IMR-90 (cell line): ENCODE data around the gene LAMA2. TPM values are rescaled to one million over a fixed set of nuclear protein-coding genes. Genes with fewer than 3 reads are reported as not detected.

Experiments used
- ATAC-seq: fragments of 200-7000 bp; cut with Tn5 transposase; 2 replicates; pipeline ENCODE4 v1.9.1; 2020; ENCODE audit warnings: low read depth, mild to moderate bottlenecking, moderate library complexity
- BruUV-seq: library from RNA; stranded (reverse); fragments of 400-500 nt; replicated peaks from 2 replicates; lab custom pipeline; 2021; lab: Mats Ljungman, UMichigan
- CTCF ChIA-PET: fragments of 300-600 bp; formaldehyde crosslinking; extraction: SDS; loops from one replicate; lab custom pipeline; 2021; ENCODE audit warnings: antibody characterized with exemption; lab: Yijun Ruan, JAX
- POLR2A ChIA-PET: fragments of 300-600 bp; sonication (Branson Sonifier 250); formaldehyde crosslinking; loops from one replicate; lab custom pipeline; 2022; ENCODE audit warnings: antibody characterized with exemption; ENCODE audit not compliant: unreplicated experiment; lab: Charles Lee
- DNase-seq: peaks from one replicate; pipeline ENCODE4 v3.0.0; 2013
- H2AFZ ChIP-seq: replicated peaks from 2 replicates; pipeline ENCODE3; 2013; ENCODE audit warnings: low read length, mild to moderate bottlenecking; ENCODE audit not compliant: poor library complexity
- H2AK5ac ChIP-seq: 2 replicates; pipeline ENCODE4 v1.6.1; 2013; ENCODE audit warnings: low read depth, low read length, inconsistent platforms
- H2AK9ac ChIP-seq: replicated peaks from 2 replicates; pipeline ENCODE3; 2013; ENCODE audit warnings: mild to moderate bottlenecking, low read depth, low read length, moderate library complexity; ENCODE audit not compliant: poor library complexity
- H2BK120ac ChIP-seq: 2 replicates; pipeline ENCODE4 v1.6.1; 2013; ENCODE audit warnings: low read depth, low read length, inconsistent platforms
- H2BK15ac ChIP-seq: 3 replicates; pipeline ENCODE4 v1.6.1; 2013; ENCODE audit warnings: low read depth, low read length, inconsistent platforms
- H2BK20ac ChIP-seq: 2 replicates; pipeline ENCODE4 v1.6.1; 2013; ENCODE audit warnings: low read depth, mild to moderate bottlenecking, inconsistent platforms, low read length, moderate library complexity
- H2BK5ac ChIP-seq: 2 replicates; pipeline ENCODE4 v1.6.1; 2013; ENCODE audit warnings: mild to moderate bottlenecking, low read depth, low read length, inconsistent platforms; ENCODE audit not compliant: poor library complexity, severe bottlenecking
- H3K14ac ChIP-seq: replicated peaks from 2 replicates; pipeline ENCODE4 v1.6.1; 2013; ENCODE audit warnings: low read depth, low read length, inconsistent platforms
- H3K18ac ChIP-seq: 2 replicates; pipeline ENCODE4 v1.6.1; 2013; ENCODE audit warnings: low read depth, low read length, control low read depth
- H3K23ac ChIP-seq: 2 replicates; pipeline ENCODE4 v1.6.1; 2013; ENCODE audit warnings: low read depth, low read length, inconsistent platforms
- H3K27ac ChIP-seq: 2 replicates; pipeline ENCODE4 v1.5.1; 2013; ENCODE audit warnings: mild to moderate bottlenecking, control low read depth, low read length; ENCODE audit not compliant: insufficient read depth
- H3K27me3 ChIP-seq: 2 replicates; pipeline ENCODE4 v1.6.1; 2013; ENCODE audit warnings: low read length; ENCODE audit not compliant: control insufficient read depth, insufficient read depth
- H3K36me3 ChIP-seq: 2 replicates; pipeline ENCODE4 v1.6.1; 2013; ENCODE audit warnings: low read length, mixed read lengths; ENCODE audit not compliant: control insufficient read depth, insufficient read depth
- H3K4ac ChIP-seq: 2 replicates; pipeline ENCODE4 v1.6.1; 2013; ENCODE audit warnings: low read depth, low read length, inconsistent platforms
- H3K4me1 ChIP-seq: 2 replicates; pipeline ENCODE4 v1.6.1; 2013; ENCODE audit warnings: low read length, mixed read lengths; ENCODE audit not compliant: control insufficient read depth, insufficient read depth
- H3K4me2 ChIP-seq: 2 replicates; pipeline ENCODE4 v1.6.1; 2013; ENCODE audit warnings: low read depth, mild to moderate bottlenecking, control low read depth, low read length, moderate library complexity
- H3K4me3 ChIP-seq: 2 replicates; pipeline ENCODE4 v1.5.1; 2013; ENCODE audit warnings: low read depth, mild to moderate bottlenecking, control low read depth, low read length, moderate library complexity; ENCODE audit not compliant: insufficient read depth
- H3K56ac ChIP-seq: 2 replicates; pipeline ENCODE4 v1.6.1; 2013; ENCODE audit warnings: low read length, inconsistent platforms; ENCODE audit not compliant: insufficient read depth; ENCODE audit errors: extremely low read depth
- H3K79me1 ChIP-seq, 2 experiments: 2 replicates each; pipeline ENCODE4 v1.6.1; 2013; ENCODE audit warnings: low read length in 2 of 2, inconsistent platforms in 1 of 2, low read depth in 1 of 2
- H3K9ac ChIP-seq: 2 replicates; pipeline ENCODE4 v1.6.1; 2013; ENCODE audit warnings: low read depth, low read length, control low read depth
- H3K9me1 ChIP-seq: 2 replicates; pipeline ENCODE4 v1.6.1; 2013; ENCODE audit warnings: low read length, inconsistent platforms; ENCODE audit not compliant: insufficient read depth
- H3K9me3 ChIP-seq: 2 replicates; pipeline ENCODE4 v1.6.1; 2013; ENCODE audit warnings: low read length; ENCODE audit not compliant: control insufficient read depth, insufficient read depth
- H4K20me1 ChIP-seq: 2 replicates; pipeline ENCODE4 v1.6.1; 2013; ENCODE audit warnings: low read length, inconsistent platforms; ENCODE audit not compliant: insufficient read depth
- H4K5ac ChIP-seq: 2 replicates; pipeline ENCODE4 v1.6.1; 2013; ENCODE audit warnings: mild to moderate bottlenecking, low read depth, low read length, control low read depth
- H4K8ac ChIP-seq, 2 experiments: 2 replicates each; pipeline ENCODE4 v1.6.1; 2013; ENCODE audit warnings: low read depth in 2 of 2, low read length in 2 of 2, control low read depth in 1 of 2, inconsistent platforms in 1 of 2
- H4K91ac ChIP-seq: 2 replicates; pipeline ENCODE4 v1.6.1; 2013; ENCODE audit warnings: low read depth, low read length, inconsistent platforms; ENCODE audit not compliant: insufficient read depth
- BHLHE40 ChIP-seq: fragments of 150-350 bp; IDR thresholded peaks from 2 replicates; pipeline ENCODE4 v1.6.1; 2016; ENCODE audit warnings: mild to moderate bottlenecking, low read depth, low read length
- POLR2A ChIP-seq: IDR thresholded peaks from 2 replicates; pipeline ENCODE4 v1.6.1; 2012; ENCODE audit warnings: mild to moderate bottlenecking, low read depth, low read length
- SMC3 ChIP-seq: fragments of 150-350 bp; IDR thresholded peaks from 2 replicates; pipeline ENCODE4 v1.6.1; 2016; ENCODE audit warnings: low read depth, mild to moderate bottlenecking, antibody characterized with exemption, low read length, moderate library complexity
- WGBS, 2 experiments: methylation state at CpG; one replicate each; pipeline versions ENCODE4 v1.1.5 to v1.1.7; 2013; ENCODE audit warnings: missing lambda C conversion rate in 2 of 2; ENCODE audit not compliant: insufficient read length in 1 of 2; ENCODE audit errors: extremely low coverage in 2 of 2; 5-methylcytosine and 5-hydroxymethylcytosine counted together
- dilution Hi-C: fragments of 300-500 bp; cut with HindIII; formaldehyde crosslinking; loops from one replicate; pipeline ENCODE4 v1.14.3; 2018; ENCODE audit warnings: low sequenced_read_pairs; ENCODE audit not compliant: unreplicated experiment
- in situ Hi-C: fragments of 300-500 bp; cut with MboI; formaldehyde crosslinking; loops from 3 replicates; pipeline ENCODE4 v1.14.3; 2019; ENCODE audit warnings: low sequenced_read_pairs, inconsistent platforms, mixed read lengths
- intact Hi-C: fragments of 100-400 bp; cut with micrococcal nuclease; formaldehyde crosslinking; loops from 2 replicates; pipeline ENCODE4 v1.10.0; 2022
- polyA plus RNA-seq, 3 experiments: library from polyadenylated mRNA; depleted of rRNA; stranded (reverse); fragments of >200 nt; gene quantifications; 2 replicates each; pipeline ENCODE4 v1.2.3, GENCODE V29; 2012; ENCODE audit warnings: low replicate concordance in 1 of 3
- total RNA-seq: library from RNA; depleted of rRNA; stranded (reverse); fragments of >200 nt; gene quantifications from 2 replicates; pipeline ENCODE4 v1.2.3, GENCODE V29; 2012

The LAMA2 gene
- total and polyA plus RNA-seq, 2 of the 4 experiments (the other 2 are of a cell fraction): 9.9 to 13.3 TPM

DNA sequence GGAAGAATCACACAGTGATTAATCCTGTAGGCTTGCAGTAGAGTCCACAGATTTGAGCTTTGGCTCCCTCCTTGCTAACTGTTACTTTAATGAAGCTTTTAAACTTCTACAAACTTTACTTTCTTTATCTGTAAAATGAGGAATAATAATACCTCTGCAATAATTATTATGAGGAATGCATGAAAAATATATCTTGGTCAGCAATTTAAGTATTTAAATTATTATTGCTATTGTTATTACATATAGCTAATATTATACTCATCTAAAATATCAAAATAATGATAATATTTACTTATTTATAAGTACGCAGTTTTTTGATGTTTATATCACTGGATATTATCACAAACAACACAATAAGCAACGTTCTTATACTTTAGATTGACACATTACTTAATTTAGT, 38.3 kb upstream of the LAMA2 start:
- Histone ChIP-seq H3K14ac (no peak overlapping the region), H3K79me1 (no peaks in the 10 kb centered on the region), H2AK9ac (no peak overlapping the region), H3K18ac (no peak overlapping the region), H3K36me3 (no peaks in the 10 kb centered on the region), H3K4me1 (no peaks in the 10 kb centered on the region), H3K9me1 (no peaks in the 10 kb centered on the region), H3K9ac (no peak overlapping the region), H3K56ac (no peak overlapping the region), H3K4ac (no peak overlapping the region), H3K23ac (no peak overlapping the region), H3K27ac (no peak overlapping the region), H2AK5ac (no peak overlapping the region), H4K8ac (no peak overlapping the region), H2BK15ac (no peak overlapping the region), H3K4me2 (no peak overlapping the region), H2BK20ac (no peak overlapping the region), H4K5ac (no peak overlapping the region), H2BK5ac (no peak overlapping the region), H3K27me3 (no peaks in the 10 kb centered on the region; the same call in 1 of the 2 replicates), H4K20me1 (no peaks in the 10 kb centered on the region), H2AFZ (no peak overlapping the region), H3K9me3 (no peaks in the 10 kb centered on the region), H2BK120ac (no peak overlapping the region), H3K4me3 (no peak overlapping the region), H4K91ac (no peak overlapping the region)
- ATAC-seq (no peak), DNase-seq (no peak)
- ChIA-PET CTCF (interaction anchor here (1.6 kb wide), 1 partner anchor 32 kb away, joined by 3 read pairs; no protein-coding TSS in a partner anchor), POLR2A (no interaction called here)
- in situ Hi-C loops: no loop called here
- WGBS, 2 experiments: no CpG with 5 or more reads among the region's 2 CpGs
- BruUV-seq: no TSS peak
- dilution Hi-C loops: no loop called here
- intact Hi-C loops: no loop called here
- TF ChIP-seq POLR2A: no peak
- no peak for TF ChIP-seq SMC3
- TF ChIP-seq BHLHE40: no peak
